Liver (tissue), 9 donors: Measurements from ENCODE around the gene SLC38A10. TPM values are rescaled to one million over a fixed set of nuclear protein-coding genes. Genes with fewer than 3 reads are reported as not detected.

Experiments used
- DNase-seq: peaks from one replicate; pipeline ENCODE4 v3.0.0-alpha.2; 2017; ENCODE audit warnings: low spot score
- H3K27ac ChIP-seq, 2 donors: one replicate each; pipeline ENCODE4 v1.7.0; 2013; ENCODE audit warnings: inconsistent platforms in 2 of 2, low read length in 2 of 2, control low read depth in 1 of 2, low read depth in 1 of 2, mild to moderate bottlenecking in 1 of 2
- H3K27me3 ChIP-seq, 4 donors: one replicate each; pipeline versions ENCODE4 v1.6.1 to v1.7.0; 2013; ENCODE audit warnings: low read length in 3 of 4, inconsistent platforms in 1 of 4, mild to moderate bottlenecking in 1 of 4, moderate library complexity in 1 of 4; ENCODE audit not compliant: control insufficient read depth in 4 of 4, insufficient read depth in 4 of 4
- H3K36me3 ChIP-seq, 4 donors: one replicate each; pipeline versions ENCODE4 v1.6.1 to v1.7.0; 2013; ENCODE audit warnings: low read length in 3 of 4, mild to moderate bottlenecking in 3 of 4, low read depth in 1 of 4, moderate library complexity in 1 of 4; ENCODE audit not compliant: control insufficient read depth in 4 of 4, insufficient read depth in 3 of 4
- H3K4me1 ChIP-seq, 4 donors: one replicate each; pipeline versions ENCODE4 v1.6.1 to v1.7.0; 2013; ENCODE audit warnings: low read length in 3 of 4, mild to moderate bottlenecking in 3 of 4, moderate library complexity in 1 of 4; ENCODE audit not compliant: control insufficient read depth in 4 of 4, insufficient read depth in 4 of 4
- H3K4me3 ChIP-seq, 3 donors: one replicate each; pipeline versions ENCODE4 v1.6.1 to v1.7.0; 2013; ENCODE audit warnings: low read length in 3 of 3, control low read depth in 1 of 3, low read depth in 1 of 3, mild to moderate bottlenecking in 1 of 3
- H3K9ac ChIP-seq, 2 donors: one replicate each; pipeline ENCODE4 v1.7.0; 2013; ENCODE audit warnings: low read length in 2 of 2, mild to moderate bottlenecking in 2 of 2, moderate library complexity in 2 of 2, control low read depth in 1 of 2, low read depth in 1 of 2
- H3K9me3 ChIP-seq, 4 donors: one replicate each; pipeline versions ENCODE4 v1.6.1 to v1.7.0; 2013; ENCODE audit warnings: low read length in 3 of 4; ENCODE audit not compliant: control insufficient read depth in 4 of 4
- ATF3 ChIP-seq: IDR thresholded peaks from 2 replicates; pipeline ENCODE4 v1.6.1; 2016; ENCODE audit warnings: antibody characterized with exemption
- CTCF ChIP-seq: fragments of 150-350 bp; IDR thresholded peaks from 2 replicates; pipeline ENCODE4 v1.5.1; 2017; ENCODE audit warnings: improper control_type of control experiment, low read depth, low read length; ENCODE audit not compliant: missing input control
- EGR1 ChIP-seq, 2 donors: IDR thresholded peaks; 2 replicates each; pipeline ENCODE4 v1.6.1; 2016 to 2018; ENCODE audit warnings: antibody characterized with exemption in 2 of 2, low read depth in 2 of 2
- FOXA1 ChIP-seq: IDR thresholded peaks from 2 replicates; pipeline ENCODE4 v1.6.1; 2016; ENCODE audit warnings: antibody characterized with exemption
- FOXA2 ChIP-seq: IDR thresholded peaks from 2 replicates; pipeline ENCODE4 v1.6.1; 2016; ENCODE audit warnings: antibody characterized with exemption
- GABPA ChIP-seq, 2 donors: IDR thresholded peaks in 1 of 2; conservative IDR thresholded peaks in 1 of 2; 2 replicates each; pipeline ENCODE4 v1.6.1; 2016; ENCODE audit warnings: antibody characterized with exemption in 2 of 2, mild to moderate bottlenecking in 1 of 2, moderate library complexity in 1 of 2
- HNF4A ChIP-seq, 2 donors: conservative IDR thresholded peaks; 2 replicates each; pipeline ENCODE4 v1.6.1; 2016; ENCODE audit warnings: antibody characterized with exemption in 2 of 2, mild to moderate bottlenecking in 2 of 2
- HNF4G ChIP-seq: IDR thresholded peaks from 2 replicates; pipeline ENCODE4 v1.6.1; 2016; ENCODE audit warnings: antibody characterized with exemption
- JUND ChIP-seq, 2 donors: IDR thresholded peaks; 2 replicates each; pipeline ENCODE4 v1.6.1; 2016; ENCODE audit warnings: antibody characterized with exemption in 2 of 2
- MAX ChIP-seq: IDR thresholded peaks from 2 replicates; pipeline ENCODE4 v1.6.1; 2016; ENCODE audit warnings: antibody characterized with exemption
- NR2F2 ChIP-seq: IDR thresholded peaks from 2 replicates; pipeline ENCODE4 v1.6.1; 2016; ENCODE audit warnings: antibody characterized with exemption
- RAD21 ChIP-seq, 2 donors: IDR thresholded peaks; 2 replicates each; pipeline ENCODE4 v1.6.1; 2016; ENCODE audit warnings: antibody characterized with exemption in 2 of 2, mild to moderate bottlenecking in 2 of 2
- REST ChIP-seq: IDR thresholded peaks from 2 replicates; pipeline ENCODE4 v1.6.1; 2016; ENCODE audit warnings: antibody characterized with exemption, mild to moderate bottlenecking
- RXRA ChIP-seq, 2 donors: IDR thresholded peaks; 2 replicates each; pipeline ENCODE4 v1.6.1; 2017 to 2018; ENCODE audit warnings: antibody characterized with exemption in 2 of 2, mild to moderate bottlenecking in 1 of 2
- SP1 ChIP-seq: IDR thresholded peaks from 2 replicates; pipeline ENCODE4 v1.6.1; 2018; ENCODE audit warnings: antibody characterized with exemption, mild to moderate bottlenecking
- TAF1 ChIP-seq: conservative IDR thresholded peaks from 2 replicates; pipeline ENCODE4 v1.6.1; 2016; ENCODE audit warnings: antibody characterized with exemption, mild to moderate bottlenecking
- YY1 ChIP-seq: IDR thresholded peaks from 2 replicates; pipeline ENCODE4 v1.6.1; 2016; ENCODE audit warnings: antibody characterized with exemption, mild to moderate bottlenecking
- ZBTB33 ChIP-seq: IDR thresholded peaks from 2 replicates; pipeline ENCODE4 v1.6.1; 2016; ENCODE audit warnings: antibody characterized with exemption
- WGBS: extraction: QIAGEN DNeasy Blood & Tissue Kit; methylation state at CpG from one replicate; pipeline ENCODE4 v1.1.7; 2013; 5-methylcytosine and 5-hydroxymethylcytosine counted together
- polyA plus RNA-seq, 2 donors: library from polyadenylated mRNA; stranded (reverse) in 1 of 2; unstranded in 1 of 2; fragments of 200-250 nt in 1 of 2; fragments of >200 nt in 1 of 2; fragmentation: Nextera tagmentation in 1 of 2; extraction: Ambion mirVana in 1 of 2; gene quantifications; one replicate each; pipeline versions ENCODE4 v1.2.1 to v1.2.3, GENCODE V29; 2013 to 2015
- total RNA-seq, 2 donors: library from RNA; depleted of rRNA; stranded (reverse); fragments of >200 nt; gene quantifications; one replicate each; pipeline ENCODE4 v1.2.3, GENCODE V29; 2014
- donor health status: healthy.
- donor health status: healthy.
- donor health status: healthy.
- donor health status: healthy.
- donor health status: healthy.

Gene SLC38A10
- total and polyA plus RNA-seq, 4 donors, result 29.3 to 117 (median 54.7) TPM

- no peak for DNase-seq
- Histone ChIP-seq H3K9me3 (no peaks in the 10 kb centered on the region), H3K4me3 (no peak overlapping the region), H3K4me1 (peaks cover 2 to 30% (median 14%) of the 10 kb centered on the region in 4 donors), H3K27me3 (no peaks in the 10 kb centered on the region), H3K36me3 (peaks cover 9 to 25% (median 18%) of the 10 kb centered on the region in 4 donors), H3K27ac (no peak overlapping the region), H3K9ac (no peak overlapping the region)
- 81% methylated on average over 16 of the region's 16 CpGs for WGBS
- TF ChIP-seq ATF3 (no peak), FOXA1 (no peak), TAF1 (no peak), SP1 (no peak), GABPA (IDR thresholded peaks at IDR 0.05 in 1 of 2, conservative IDR thresholded peaks at IDR 0.05 in 1 of 2) (no peak), CTCF (no peak), RXRA (IDR thresholded peaks at IDR 0.05) (no peak), FOXA2 (no peak), REST (no peak), RAD21 (IDR thresholded peaks at IDR 0.05) (no peak), HNF4A (conservative IDR thresholded peaks at IDR 0.05) (no peak), ZBTB33 (no peak), YY1 (no peak), EGR1 (IDR thresholded peaks at IDR 0.05; ENCODE audit: low read depth in 2 of 2) (no peak), JUND (IDR thresholded peaks at IDR 0.05) (no peak), NR2F2 (no peak), MAX (no peak), HNF4G (no peak)
Measured at GRCh38 chr17:81287741-81288430, 7.2 kb downstream of the SLC38A10 start.
